Hematopoietic multipotent progenitor cell treated with erythropoietin and hydrocortisone succinate and interleukin-3 and kit ligand, for 15 days (in vitro differentiated cells): ENCODE measurements around the gene CCL16.

Experiments used
- DNase-seq: peaks from one replicate; pipeline ENCODE4 v3.0.0-alpha.2; 2015; ENCODE audit warnings: low spot score

The CCL16 gene

GRCh38 chr17:35934760-35935159 lies 46.5 kb downstream of the CCL16 start:
- no peak for DNase-seq

- DNase-seq, result no peak
Observed at GRCh38 chr17:35932586-35932985, 48.7 kb downstream of the CCL16 start.

- DNase-seq, result no peak
Observed at GRCh38 chr17:35931794-35932425, 49.4 kb downstream of the CCL16 start.

- peak; percentile 75 for DNase-seq
Observed at GRCh38 chr17:35930211-35931065, 50.9 kb downstream of the CCL16 start, which contains the start of gene RDM1. TSS of gene RDM1 (minus strand) at chr17:35930773. CDS start at chr17:35930727, 46 bp downstream.

GRCh38 chr17:35927714-35928113 lies 53.6 kb downstream of the CCL16 start:
- no peak for DNase-seq
